Iris pigment epithelial cell (primary cell): ENCODE results near the gene CENPP.
"Not testable (repeated sequence)": the region's sequence is repeated elsewhere in the genome, so short reads cannot be mapped to it uniquely, and the experiment has no call there.

Experiments used
- DNase-seq: peaks from one replicate; pipeline ENCODE4 v3.0.0-alpha.2; 2011; ENCODE audit warnings: low read depth

Gene CENPP

DNA sequence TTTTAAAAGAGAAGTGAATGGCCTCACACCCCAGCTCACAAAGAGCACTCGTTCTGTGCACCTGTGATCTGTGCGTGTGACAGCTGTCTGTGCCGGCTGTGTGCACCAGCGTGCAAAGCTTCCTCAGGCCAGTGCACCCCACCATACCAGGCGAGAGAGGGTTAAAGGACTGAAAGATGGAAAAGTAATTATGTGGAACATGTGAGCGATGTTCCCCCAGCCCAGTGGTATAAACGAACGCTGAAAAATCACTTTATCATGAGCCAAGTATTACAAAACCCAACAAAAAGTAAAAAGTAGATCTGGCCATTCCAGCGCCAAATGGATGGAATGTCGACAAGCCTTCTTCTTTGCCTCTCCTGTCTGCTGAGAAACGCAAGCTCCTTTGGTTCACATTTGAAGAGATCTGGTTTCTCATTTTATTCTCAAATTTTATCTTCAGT is 290.5 kb downstream of the CENPP start:
- DNase-seq: no peak

DNA sequence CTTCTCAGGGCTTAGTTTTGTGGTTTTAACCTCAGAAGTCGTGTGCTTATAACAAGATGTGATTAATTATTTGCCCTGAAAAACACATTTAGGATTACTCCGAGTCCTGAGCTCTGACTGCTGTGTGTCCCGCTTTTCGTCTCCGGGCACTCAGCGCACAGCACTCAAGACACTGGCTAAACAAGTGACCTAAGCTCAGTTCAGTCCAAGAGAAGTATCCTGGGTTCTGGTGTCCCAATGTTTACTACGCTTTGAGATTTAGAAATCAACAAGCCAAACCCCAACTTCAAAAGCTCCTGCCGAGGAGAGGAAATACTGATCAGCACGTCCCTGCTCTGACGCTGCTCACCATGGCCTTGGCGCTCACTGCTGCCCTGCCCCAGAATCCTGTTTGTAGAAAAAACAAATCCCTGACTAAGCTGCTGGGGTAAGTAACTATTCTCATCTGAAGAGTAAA is 290.9 kb downstream of the CENPP start:
- DNase-seq: peak; percentile 64

- DNase-seq: no peak
Measured at GRCh38 chr9:92617195-92617813, 291.6 kb downstream of the CENPP start.

GRCh38 chr9:92617951-92618510 is 292.3 kb downstream of the CENPP start:
- no peak for DNase-seq

- no peak for DNase-seq
Measured at GRCh38 chr9:92618633-92619225, 293.0 kb downstream of the CENPP start.

DNA sequence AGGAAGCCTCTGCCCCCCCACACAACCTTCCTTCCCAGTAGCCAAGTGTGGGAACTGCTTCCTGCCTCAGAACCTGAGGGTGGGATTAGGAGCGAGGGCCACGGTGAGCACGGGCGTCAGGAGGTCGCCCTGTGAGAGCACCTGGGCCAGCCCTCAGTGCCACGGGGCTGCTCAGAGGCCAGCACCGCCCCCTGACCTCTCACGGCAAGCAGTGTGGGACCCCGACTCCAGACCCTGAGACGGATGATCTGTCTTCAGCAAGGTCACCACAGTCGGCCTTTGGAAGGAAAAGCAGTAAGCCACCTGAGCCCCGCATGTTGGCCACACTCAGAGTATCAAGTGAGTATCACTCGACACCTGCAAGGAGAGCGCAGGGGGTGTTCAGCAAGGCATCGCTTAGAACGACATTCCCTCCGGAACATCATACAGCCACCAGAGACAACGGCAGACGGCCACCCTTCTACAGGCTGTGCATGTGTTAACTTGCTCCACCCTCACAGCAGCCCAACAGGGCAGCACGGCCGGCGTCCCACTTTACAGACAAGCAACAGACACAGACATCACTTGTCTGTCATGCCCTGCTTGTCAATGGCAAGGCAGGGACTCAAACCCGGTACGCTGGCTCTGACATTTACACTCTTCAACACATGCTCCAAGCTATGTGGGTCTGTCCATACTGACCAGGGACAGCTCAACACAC is 294.0 kb downstream of the CENPP start:
- DNase-seq: no peak

DNA sequence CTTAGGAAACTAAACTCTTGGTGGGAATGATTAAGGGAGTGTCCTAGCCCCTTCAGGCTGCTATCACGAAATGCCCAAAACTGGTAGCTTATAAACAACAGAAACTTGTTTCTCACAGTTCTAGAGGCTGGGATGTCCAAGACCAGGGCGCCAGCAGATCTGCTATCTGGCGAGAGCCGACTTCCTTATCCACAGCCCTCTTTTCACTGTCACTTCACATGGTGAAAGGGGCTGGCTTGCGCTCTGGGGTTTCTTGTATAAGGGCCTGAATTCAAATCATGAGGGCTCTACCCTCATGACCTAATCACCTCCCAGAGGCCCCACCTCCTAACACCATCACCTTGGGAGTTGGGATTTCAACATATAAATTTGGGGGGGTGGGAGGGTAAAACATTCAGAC is 295.1 kb downstream of the CENPP start:
- no peak for DNase-seq

GRCh38 chr9:92623936-92624335 is 298.2 kb downstream of the CENPP start:
- not testable (repeated sequence) for DNase-seq

- no peak for DNase-seq
Measured at GRCh38 chr9:92626484-92626883, 300.7 kb downstream of the CENPP start.

- DNase-seq: peak; percentile 24
Measured at GRCh38 chr9:92627651-92628050, 301.9 kb downstream of the CENPP start.

DNA sequence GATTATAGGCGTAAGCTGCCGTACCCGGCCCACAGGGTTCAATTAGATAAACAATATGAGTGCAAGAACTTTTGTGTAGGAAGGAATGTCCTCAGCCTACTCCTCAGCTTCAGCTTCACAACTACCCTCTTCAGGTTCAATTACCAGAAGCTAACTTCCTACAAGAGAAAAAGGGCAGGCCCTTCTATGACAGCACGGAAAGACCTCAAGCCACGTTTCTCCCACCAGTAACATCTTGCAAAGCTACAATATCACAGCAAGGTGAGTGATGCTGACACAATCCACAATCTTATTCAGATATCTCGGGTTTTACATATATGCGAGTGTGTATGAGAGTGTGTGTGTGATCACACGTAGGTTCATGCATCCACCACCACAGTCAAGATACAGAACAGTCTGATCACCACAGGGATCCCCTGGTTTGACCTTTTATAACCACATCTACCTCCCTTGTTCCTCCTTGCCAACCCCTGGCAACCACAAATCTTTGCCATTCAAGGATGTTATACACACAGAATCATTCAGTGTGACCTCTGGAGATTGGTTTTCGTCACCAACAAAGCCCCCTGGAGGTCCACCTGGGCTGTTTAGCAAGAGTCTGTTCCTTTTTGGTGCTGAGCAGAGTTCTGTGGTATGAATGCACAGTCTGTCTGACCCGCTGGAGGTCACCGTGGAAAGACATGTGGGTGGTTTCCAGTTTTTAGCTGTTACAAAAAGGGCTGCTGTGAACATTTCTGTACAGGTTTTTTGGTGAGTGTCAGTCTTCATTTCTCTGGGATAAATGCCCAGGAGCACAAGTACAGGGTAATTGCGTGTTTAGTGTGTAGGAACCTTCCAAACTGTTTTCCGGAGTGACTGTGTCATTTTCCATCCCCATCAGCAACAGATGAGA is 305.9 kb downstream of the CENPP start:
- DNase-seq: no peak

- no peak for DNase-seq
Measured at GRCh38 chr9:92632641-92633040, 306.9 kb downstream of the CENPP start.

DNA sequence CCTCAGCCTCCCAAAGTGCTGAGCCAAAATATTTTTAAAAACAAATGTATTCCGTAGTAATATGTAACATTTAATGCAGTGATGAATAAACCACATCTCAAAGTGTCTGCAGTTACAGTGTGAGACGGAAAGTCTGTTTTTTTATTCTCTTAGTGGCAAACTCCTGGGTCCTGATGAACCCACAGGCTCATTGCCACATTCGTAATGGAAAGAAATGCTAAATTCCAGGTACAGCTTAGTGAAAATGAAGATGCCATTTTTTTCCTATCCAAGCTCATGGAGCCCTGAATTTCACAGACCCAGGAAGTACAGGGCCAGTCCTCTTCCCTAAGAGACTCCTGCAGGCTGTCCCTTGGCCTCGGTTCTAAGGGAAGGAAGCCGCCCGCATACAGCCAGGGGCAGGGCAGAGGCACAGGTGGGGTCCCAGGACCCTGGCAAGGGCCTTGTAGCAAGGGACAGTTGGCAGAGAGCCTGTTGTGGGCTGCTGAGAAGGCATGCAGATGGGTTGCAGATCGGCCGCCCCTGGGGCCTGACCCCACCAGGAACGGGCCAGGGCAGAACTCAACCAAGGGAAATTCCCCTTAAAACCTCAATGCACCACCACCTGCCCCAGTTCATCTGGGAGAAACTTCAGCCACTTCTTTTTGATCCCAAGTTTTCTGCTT is 308.0 kb downstream of the CENPP start:
- DNase-seq: no peak

- peak; percentile 69 for DNase-seq
Measured at GRCh38 chr9:92634712-92635605, 309.2 kb downstream of the CENPP start.

DNA sequence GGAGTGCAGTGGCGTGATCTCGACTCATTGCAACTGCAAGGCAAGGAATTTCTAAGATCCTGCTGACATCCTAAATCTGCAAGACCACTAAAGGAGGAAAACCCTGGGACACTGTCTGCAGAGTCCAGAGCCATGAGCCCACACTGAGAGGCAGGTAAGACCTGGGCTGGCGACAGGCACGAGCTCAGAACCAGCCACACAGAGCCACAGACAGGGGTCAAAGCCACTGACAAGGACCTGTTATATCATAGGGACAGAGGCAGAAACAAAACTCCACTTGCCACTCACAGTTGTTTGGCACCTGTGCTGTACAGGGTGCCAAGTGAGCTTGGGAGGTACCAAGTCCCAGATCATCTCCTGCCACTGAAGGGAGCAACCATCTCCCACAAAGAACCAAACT is 310.0 kb downstream of the CENPP start:
- DNase-seq: no peak

DNA sequence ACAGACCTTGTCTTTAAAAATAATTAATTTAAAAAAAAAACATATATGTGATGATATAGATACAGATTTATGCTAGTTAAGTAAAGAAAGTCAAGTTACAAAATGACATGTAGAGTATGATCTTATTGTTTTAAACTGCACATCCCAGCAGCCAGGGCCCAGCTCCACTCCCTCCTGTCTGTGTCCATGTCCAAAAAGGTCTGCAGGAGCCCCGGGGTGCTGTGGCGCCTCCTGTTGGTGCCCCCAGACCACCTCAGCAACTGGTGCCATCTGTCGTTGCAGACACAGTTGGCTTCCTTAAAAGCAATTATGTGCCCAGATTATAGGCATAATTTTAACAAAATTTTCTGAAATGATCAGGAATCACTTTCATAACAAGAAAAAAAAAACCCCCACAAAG is 310.9 kb downstream of the CENPP start:
- no peak for DNase-seq

GRCh38 chr9:92637326-92637725 is 311.6 kb downstream of the CENPP start:
- DNase-seq: no peak

DNA sequence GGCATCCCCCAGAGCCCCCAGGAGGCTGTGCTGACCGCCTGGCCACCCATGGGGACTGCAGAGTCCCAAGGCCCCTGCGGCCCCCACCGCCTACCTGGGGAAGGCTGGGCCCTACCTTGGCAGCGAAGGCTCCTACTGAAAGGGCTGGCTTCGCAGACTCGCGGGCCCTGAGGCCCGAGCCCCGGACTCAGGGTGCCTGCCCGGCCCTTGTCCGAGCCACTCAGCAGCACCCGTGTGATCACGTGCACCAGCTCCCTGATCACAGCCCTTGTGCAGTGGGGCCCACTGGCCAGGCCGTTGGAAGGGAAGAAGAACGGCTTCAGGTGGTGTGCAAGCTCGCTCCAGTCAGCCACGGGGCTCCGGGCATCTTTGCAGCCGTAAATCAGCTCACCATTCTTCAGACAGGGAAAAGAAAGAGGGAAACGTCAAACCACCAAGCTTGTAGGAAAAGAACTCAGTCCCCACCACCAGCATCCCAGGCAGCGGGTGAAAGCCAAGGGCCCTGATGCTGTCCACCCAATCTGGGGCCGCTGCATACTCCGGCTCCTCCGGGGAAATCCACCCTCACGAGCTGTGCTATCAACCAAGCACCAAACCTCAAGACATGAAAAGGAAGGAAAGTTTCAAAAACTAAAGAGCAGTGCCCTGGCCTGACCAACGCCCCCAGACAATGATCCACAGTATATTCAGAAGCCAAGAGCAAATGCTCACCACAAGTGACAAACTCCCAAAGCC is 312.3 kb downstream of the CENPP start:
- DNase-seq: no peak

DNA sequence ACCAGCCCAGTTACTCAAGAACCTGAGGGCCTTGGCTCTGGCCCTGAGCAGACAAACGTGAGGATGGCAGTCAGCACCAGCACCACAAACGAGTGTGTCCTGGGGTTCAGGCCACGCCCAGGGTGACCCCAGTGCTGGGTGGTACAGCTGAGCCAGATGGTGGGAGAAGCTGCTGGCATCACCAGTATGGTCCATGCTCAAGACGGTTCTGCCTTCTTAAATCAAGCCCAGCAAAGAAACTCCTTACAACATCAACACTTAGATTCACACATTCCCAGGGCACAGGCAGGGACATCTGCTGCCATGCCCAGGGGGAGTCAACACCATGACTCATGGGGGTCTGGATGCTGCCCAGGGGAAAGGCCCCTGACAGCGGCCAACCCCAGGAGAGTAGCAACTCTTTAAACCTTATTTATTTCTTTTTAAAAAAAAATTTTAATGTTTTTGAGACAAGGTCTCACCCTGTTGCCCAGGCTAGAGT is 312.9 kb downstream of the CENPP start:
- no peak for DNase-seq

GRCh38 chr9:92639124-92639523 is 313.4 kb downstream of the CENPP start:
- no peak for DNase-seq
